Effector CD4-positive, alpha-beta T cell (primary cell): ENCODE data around the gene GRIK4.
"Not testable (repeated sequence)": the region's sequence is repeated elsewhere in the genome, so short reads cannot be mapped to it uniquely, and the experiment has no call there.

ENCODE experiments used
- DNase-seq: peaks from one replicate; pipeline ENCODE4 v3.0.0-alpha.2; 2020

Gene GRIK4

DNA sequence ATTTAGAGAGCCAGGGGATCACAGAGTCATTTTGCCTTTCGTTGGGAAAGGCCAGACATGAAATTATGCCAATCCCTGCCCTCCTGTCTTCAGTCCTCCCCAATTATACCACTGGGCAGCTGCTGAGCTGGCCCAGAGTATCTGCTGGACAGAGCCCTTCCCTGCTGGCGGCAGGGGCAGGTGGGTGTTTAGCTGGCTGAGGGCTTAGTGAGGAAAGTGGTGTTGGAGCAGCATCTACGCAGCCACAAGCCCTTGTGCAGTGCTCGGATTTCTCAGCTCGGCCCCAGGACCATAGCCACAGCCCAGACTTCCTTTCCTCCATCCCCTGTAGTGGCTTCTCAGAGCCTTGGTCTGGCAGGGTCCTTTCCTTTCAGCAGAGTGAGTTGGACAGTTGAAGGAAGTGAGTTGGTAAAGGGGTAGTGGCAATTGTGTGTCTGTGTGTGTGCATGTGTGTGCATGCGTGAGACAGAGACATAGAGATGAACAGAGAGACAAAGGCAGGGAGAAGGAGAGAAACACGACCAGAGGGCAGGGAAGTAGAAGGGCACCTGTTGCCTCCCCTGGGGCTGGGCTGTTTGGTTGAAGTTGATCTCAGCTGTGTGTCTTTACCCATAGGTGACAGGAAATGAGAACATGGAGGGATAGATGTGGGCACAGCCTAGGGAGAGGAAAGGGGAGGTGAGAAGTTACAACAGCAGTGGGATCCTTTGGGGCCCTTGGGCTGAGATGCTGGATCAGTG, 66.2 kb downstream of the GRIK4 start:
- no peak for DNase-seq

DNA sequence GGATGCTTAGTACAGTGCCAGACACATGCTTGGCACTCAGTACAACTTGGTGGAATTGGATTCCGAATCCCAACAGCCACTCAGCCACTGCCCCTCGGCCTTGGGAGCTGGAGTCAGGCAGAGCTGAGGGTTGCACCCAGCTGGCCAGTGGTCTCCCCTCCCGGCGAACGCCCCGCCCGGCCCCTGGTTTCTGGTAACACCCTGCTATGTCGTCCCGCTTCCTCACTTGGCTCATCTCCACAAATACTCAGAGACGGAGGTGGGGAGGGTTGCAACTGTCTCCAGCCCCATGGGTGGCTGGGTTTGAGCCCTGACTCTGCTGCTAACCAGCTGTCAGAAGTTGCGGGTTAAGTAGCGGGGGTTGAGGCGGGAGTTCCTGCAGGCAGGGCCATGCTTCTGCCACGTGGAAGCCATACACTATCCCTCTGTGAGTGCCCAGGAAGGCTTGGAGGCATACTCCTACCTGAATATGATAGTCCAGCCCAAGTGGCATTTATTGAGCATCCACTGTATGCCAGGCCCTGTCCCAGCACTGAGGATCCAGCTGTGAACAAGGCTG, 67.1 kb downstream of the GRIK4 start:
- no peak for DNase-seq

DNA sequence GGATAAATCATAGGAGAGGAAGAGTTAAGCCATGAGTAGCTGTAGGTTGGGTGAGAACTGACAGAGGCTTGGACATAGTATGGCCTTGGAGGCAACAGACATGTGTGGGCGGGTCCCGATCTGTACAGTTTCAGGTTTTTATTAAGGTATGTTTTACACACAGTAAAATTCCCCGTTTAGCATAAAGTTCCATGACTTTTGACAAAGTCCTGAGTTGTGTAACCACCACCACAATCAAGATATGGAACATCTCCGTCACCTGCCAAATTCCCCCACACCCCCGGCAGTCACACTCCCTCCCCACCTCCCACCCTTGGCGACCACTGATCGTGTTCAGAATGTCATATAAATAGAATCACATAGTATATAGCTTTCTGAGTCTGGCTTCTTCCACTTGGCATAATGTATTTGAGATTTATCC, 68.1 kb downstream of the GRIK4 start:
- DNase-seq: no peak

DNA sequence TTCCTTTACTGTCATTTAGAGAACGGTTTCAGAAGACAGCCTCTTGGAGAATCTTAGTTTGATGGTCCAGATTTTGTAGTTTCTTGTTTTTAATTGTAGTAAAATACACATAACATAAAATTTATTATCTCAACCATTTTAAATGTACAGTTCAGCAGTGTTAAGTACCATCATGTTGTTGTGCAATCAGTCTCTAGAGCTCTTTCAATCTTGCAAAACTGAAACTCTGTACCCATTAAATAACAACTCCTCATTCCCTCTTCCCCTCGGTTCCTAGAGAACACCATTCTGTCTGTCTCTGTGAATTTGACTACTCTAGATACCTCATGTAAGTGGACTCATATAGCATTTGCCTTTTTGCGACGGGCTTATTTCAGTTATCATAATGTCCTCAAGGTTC, 69.8 kb downstream of the GRIK4 start:
- DNase-seq: no peak

DNA sequence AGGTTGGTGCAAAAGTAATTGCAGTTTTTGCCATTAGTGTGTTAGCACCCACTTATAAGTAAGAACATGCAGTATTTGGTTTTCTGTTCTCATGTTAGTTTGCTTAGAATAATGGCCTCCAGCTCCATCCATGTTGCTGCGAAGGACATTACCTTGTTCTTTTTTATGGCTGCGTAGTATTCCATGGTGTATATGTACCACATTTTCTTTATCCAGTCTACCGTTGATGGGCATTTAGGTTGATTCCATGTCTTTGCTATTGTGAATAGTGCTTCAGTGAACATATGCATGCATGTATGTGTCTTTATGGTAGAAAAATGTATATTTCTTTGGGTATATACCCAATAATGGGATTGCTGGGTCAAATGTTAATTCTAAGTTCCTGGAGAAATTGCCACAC, 71.0 kb downstream of the GRIK4 start:
- DNase-seq: not testable (repeated sequence)

DNA sequence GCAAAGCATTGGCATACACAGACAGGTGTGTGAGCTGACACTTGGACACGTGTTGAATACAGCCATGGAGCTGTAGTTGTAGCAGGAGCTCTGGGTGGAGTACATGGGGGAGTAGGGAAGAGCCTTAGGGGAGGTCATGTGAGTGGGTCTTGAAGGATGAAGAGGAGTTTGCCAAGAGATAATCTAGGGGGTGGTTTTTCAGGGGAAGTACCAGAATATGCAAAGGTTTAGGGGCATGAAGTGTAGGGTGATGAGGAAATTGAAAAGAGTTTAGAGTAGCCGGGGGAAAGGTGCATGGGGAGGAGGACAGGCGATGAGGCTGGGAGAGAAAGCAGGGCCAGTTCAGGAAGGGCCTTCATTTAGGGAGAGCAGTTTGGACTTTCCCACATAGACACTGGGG, 74.5 kb downstream of the GRIK4 start:
- no peak for DNase-seq

DNA sequence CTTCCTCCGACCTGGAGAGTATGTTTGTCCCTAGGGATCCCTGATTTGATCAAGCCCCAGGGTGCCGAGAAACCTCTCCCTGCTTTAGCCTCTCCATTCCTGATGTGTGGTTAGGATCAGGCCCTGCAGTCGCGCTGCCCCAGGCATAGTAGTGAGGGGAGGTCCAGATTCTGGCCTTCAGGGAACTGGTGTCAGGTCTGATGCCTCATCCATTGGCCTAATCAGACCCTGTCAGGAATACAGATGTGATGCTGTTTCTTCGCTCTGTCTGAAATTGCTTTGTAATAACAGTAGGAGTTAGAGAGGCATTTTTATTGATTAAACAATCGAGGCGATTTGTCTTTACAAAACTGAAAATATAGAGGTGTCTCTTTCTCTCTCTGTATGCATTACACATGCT, 75.2 kb downstream of the GRIK4 start:
- DNase-seq: no peak

DNA sequence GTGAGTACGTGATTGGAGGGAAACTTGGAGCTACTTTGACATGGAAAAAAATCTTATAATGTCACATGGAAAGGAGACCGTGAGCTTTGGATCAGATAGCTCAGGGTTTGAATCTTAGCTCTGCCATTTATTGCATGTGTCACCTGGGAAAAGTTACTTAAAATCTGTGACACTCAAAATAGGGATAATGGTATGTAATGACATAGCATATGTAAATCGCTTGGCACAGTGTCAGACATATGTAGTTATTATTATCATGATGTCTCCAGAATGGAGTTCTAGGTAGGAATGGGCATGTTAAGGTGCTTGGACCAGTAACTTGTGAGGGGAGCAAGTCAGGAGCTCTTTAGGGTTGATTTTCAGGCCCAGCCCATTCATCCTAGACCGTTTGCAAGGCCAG, 75.8 kb downstream of the GRIK4 start:
- no peak for DNase-seq

DNA sequence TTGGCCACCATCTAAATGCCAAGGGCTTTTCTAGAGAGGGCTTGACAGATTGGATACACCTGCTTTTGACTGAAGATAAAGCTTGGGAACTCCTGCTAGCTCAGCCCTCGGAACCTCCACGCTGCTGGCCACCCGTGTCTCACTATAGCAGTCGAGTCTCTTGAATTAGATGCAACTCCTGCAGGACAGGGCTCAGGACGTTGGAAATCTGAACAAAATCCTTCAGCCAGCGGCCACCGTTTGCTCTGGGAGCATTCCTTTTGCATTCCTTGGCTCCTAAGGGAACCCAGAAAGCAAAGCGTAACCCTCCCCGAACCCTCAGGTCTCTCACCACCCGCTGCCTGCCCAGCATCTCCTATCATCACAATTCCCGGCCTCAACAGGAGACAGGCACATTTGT, 77.8 kb downstream of the GRIK4 start:
- no peak for DNase-seq

DNA sequence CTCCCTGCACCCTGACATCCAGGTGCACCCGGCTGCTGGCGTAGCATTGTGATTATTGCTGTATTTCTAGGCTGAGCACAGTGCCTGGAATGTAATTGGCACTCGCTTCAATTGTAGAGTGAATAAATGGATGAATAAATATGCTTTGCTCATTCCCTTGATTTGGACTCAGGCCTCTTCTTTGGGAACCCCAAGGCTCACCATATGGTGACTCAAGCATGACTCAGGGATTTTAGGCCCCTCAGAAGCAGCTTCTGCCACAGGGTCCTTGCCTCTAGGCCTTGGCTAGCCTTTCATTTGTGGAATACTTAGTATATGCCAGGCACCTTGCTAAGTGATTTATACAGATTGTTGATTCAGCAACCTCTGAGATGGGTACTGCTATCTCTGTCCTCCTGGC, 78.9 kb downstream of the GRIK4 start:
- DNase-seq: no peak

DNA sequence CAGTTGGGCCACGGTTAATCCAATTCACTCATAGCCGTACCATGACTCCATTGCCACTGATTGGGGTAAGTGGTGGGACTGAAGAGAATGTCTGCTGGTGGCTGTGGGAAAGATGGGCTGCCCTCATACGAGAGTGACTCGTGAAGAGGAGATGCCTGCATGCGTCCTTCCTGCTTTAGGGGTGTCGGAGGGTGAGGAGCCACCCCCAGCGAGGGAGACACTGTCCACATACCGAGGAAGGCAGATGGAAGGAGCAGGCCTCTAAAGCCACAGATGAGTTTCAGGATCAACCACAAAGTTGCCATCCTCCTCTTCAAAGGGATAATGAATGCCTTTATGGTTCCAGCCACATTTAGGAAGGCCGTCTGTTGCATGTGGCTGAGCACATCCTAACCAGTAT, 83.2 kb downstream of the GRIK4 start:
- DNase-seq: no peak

DNA sequence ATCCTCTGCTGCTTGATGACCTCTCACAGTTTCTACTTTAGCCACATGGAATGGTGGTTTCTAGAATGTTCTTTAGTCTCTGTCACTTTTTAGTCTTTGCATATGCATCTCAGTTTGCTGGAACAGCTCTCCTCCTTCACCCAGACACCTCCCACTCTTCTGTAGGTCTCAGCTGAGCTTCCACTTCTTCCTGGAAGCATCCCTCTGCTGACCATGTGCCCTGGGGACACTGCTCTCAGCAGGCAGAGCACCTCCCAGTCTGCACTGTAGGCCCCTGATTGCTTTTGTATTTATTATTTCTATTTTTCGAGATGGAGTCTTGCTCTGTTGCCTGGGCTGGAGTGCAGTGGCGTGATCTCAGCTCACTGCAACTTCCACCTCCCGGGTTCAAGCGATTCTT, 84.0 kb downstream of the GRIK4 start:
- DNase-seq: no peak

DNA sequence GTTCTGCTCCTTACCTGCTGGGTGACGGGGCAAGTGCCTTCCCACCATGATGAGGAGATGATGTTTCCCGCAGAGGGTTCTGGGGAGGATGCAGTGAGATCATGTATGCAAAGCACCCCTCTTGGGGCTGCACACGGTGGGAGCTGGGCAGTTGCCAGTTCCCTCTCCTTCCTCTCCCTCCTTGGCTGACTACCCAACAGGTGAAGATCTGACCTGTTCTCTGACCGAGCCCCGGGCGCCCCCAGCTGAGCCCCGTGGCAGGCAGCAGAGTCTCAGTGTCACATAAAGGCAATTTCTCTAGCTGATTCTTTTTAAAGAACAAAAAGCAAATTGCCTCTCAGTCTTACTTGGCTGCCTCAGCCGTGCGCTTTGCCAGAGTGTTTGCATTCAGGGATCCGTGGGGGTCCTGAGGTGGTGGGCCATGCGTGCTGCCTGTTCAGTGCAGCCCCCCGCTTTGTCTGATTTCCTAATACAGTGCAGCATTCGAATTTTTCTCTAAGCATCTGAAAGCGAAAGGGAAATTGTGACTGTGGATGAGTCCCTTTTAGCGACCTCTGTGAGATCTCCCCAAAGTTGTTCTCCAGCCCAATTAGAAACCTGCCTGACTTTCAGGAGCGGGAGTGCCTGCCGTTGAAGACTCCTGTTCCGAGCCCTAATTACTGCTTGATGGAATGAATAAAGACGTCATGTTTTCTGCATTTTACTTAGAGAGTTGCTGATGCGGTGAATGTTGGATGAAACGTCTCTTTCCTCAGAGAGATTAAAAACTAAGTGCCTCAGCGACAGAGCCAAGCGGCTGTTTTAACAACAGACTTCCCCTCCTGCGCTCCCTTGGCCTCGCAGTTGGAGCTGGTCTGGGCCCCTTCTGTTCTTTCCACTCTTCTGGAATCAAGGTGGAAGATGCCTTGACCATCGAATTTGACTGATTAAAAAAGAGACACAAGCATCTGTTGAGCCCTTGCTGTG, 86.0 kb downstream of the GRIK4 start:
- no peak for DNase-seq

DNA sequence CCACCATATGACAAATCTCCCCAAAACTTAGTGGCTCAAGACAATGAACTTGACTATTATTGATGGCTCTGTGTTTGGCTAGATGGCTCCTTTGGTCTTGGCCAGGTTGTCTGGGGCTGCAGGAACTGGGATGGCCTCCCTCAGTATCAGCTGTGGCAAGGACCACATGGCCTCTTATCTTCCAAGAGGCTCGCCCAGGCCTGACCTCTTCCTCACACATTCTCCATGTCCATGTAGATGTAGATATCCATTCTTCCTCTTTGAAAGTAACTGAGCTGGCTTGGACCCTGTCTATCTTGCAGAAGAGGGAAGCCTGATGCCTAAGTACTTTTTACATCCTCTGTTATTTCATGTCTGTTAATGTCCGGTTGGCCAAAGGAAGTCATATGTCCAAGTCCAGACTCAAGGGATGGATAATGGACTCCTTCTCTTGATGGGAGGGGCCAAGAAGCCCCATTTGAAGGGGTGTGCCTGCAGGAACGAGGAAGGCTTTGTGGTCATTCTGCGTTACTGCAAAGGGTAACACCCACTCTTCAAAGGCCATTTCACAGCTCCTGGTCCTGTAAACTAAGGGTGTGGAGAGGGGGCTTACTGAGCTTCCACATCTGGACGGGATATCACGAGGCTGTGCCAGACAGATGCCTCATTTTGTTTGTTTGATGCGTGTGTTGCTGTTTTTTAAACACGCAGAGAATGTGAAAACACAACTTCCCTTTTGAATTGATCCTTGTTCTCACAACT, 87.1 kb downstream of the GRIK4 start:
- DNase-seq: no peak

DNA sequence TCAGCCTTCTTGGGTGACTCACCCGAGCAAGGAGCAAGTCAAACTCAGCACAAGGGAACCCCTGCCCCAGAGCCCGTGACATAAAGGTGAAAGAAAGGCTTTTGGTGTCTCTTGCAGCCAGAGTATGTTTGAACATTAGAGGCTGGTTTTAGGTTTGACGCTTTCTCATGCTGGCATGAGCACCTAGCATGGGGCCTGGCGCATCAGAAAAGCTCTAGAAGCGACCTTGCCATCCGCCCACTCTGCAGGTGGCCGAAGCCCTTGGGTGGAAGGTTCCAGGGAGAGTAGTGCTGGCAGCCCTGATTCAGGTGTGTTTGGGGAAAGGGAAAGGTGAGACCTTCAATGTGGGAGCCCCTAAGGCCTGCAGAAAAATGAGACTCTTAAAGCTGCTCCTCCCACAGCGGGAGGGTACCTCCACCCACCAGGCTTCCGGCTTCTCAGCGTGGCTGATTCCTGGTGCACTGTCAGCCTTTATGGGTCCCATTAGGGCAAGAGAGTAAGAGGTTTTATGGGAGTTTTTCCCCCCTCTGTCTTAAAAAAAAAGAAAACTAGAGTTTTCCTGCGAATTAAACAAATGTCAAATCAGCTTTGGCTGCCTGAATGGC, 88.4 kb downstream of the GRIK4 start:
- no peak for DNase-seq

DNA sequence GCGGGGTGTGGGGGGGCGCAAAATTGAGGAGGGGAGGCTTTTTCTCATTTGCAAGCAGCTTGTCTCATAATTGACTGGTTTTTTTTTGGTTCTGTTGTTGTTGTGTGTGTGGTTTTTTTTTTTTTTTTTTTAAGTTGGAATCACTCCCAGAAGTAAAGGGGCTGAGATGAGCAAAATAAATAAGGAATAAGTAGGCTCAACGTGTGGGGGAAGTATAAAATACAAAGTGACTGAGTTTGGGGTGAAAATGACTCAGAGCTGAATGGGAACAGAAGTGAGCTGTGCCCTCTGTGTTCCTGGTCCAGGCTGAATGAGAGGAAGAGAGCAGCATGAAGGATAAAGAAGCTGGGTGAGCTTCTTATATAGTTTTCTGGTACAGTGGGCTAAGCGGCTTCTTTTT, 90.0 kb downstream of the GRIK4 start:
- no peak for DNase-seq

DNA sequence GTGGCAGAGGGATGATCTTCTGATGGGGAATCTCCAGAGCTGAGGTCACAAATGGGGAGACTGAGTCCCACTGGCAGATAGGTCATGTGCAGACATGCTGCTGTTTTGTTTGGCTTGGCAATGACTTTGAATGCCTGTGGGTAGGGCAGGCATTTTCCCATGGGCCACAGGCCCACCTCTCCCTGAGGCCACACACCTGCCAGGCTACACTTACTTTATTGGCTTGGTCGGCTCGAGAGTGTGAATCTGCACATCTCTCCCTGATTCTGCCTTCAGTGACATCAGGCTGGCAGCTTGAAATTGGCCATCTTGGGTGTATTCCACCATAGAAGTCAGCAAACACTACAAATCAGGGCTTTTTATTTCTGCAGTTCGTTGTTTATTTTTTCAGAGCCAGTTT, 91.5 kb downstream of the GRIK4 start:
- no peak for DNase-seq

DNA sequence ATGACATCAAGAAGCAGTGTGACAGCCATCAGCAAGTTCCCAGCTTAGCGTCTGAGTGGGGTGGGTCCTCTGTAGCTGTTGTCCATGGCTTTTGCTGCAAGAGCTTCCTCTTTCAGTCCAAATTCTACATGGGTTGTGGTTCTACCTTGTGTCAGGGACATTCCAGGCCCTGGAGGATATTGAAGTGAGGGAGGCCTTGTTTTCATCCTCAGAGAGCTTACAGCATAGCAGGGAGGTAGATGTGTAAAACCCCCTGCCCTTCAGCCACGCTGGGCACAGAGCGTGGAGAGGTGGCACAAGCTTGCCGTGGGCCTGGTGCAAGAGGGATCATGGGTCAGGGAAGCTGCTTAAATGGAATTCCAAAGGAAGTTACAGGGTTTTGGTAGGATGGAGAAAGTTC, 93.9 kb downstream of the GRIK4 start:
- DNase-seq: no peak

DNA sequence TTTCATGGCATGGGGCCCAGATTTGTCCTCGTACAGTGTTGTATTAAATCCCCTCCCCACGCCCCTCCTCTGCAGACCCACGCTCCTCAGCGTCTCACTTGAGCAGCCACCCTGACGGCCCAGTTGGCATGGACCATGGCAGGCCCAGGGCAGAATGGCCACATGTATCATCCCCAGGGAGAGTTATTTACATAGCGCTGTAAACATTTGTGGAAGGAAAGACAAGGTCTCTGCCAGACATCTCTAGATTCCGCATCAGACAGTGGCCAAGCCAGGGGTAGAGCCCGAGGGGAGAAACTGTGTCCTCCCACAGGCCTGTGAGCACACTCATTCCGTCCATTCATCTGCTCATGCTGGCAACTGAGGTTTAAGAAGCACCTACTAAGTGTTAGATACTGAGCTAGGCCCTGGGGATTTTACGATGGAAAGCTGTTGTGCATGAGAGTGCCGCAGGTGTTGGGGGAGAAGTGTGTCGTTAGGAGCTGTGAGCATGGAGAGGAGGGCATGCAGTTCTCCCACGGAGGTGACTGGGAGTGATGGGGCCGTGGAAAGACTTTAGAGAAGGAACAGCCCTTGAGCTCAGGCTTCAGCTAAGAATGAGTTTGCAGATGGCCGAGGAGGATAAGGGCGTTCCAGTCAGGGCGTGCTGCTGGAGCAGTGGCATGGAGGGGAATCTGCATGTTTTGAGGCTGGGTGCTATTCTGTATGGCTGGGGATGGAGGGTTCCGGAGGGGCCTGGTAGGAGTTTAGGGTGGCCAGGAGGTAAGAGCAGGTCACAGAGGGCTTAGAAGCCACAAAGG, 94.9 kb downstream of the GRIK4 start:
- no peak for DNase-seq

DNA sequence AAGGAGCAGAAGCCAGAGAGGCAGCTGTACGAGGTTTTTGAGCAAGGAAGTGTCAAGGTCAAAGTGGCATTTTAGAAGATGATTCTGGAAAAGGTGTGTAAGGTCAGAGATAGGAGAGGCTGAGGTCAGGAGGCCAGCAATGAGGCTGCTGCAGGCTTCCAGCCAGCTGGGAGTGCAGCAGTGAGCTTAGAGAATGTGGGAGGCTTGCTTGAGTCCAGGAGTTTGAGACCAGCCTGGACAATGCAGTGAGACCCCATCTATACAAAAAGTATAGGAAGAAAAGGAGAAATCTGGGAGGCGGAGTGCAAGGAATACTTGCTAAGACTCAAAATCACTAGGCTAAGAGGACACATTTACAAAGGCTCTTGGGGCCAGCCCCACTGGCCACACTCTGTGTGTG, 96.5 kb downstream of the GRIK4 start:
- DNase-seq: no peak

DNA sequence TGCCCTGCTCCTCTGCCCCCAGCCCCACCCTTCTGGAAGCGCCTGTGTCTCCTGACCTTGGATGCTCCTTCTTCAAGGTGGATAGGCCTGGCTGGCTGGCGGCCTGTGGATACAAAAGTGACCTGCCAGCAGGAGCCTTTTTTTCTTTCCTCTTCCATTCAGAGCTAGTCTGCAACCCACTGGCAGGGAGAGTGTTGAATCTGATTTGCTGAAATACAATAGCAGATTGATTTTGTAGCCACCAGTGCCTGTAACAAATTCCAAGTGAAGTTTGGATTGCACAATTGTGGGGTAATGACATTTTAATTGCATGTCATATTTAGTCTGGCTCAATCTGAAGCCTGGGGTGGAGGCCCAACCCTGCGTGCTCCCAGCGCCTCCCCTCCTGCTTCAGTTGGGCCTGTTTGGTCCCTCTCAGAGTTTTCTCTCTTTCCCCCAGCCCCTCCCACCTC, 97.2 kb downstream of the GRIK4 start:
- DNase-seq: no peak

DNA sequence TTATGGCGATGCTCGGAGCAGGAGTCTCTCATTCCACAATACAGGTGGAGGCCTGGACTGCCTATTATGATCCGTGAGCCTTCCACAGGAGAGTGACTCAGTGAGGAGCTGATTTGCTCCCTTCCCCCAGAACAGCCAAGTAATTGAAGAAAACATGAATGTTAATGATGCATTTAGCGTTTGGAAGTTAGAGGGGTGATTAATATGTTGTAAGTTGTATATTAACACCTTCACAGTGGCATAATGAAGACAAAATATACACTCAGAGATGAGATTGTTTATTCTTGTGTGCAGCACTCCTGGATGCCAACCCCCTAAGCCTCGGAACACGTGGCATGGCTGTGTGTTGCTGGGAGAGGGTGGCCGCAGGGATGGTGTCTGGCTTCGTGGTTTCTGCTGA, 98.6 kb downstream of the GRIK4 start:
- no peak for DNase-seq
